OCI-LY3 (cell line): Measurements from ENCODE around the gene PIERCE2.
"Not testable (repeated sequence)": the region's sequence is repeated elsewhere in the genome, so short reads cannot be mapped to it uniquely, and the experiment has no call there.

Experiments used
- CTCF ChIP-seq: fragments of 200-600, 300-600 bp; sonication (generic); IDR thresholded peaks from 2 replicates; pipeline ENCODE4 v1.5.1; 2014; ENCODE audit warnings: antibody characterized with exemption, low read length, low read depth
- EZH2phosphoT487 ChIP-seq: fragments of 200-600 bp; shearing (Covaris generic); IDR thresholded peaks from 2 replicates; pipeline ENCODE4 v1.6.1; 2018; ENCODE audit warnings: antibody characterized with exemption, mixed run types, low read depth

DNA sequence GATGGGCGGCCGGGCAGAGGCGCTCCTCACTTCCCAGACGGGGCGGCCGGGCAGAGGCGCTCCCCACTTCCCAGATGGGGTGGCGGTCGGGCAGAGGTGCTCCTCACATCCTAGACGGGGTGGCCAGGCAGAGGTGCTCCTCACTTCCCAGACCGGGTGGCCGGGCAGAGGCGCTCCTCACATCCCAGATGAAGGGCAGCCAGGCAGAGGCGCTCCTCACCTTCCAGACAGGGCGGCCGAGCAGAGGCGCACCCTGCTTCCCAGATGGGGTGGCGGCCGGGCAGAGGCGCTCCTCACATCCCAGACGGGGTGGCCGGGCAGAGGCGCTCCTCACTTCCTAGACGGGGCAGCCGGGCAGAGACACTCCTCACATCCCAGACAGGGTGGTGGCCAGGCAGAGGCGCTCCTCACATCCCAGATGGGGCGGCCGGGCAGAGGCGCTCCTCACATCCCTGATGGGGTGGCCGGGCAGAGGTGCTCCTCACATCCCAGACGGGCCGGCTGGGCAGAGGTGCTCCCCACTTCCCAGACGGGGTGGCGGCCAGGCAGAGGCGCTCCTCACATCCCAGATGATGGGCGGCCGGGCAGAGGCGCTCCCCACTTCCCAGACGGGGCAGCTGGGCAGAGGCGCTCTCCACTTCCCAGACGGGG is 38.2 kb downstream of the PIERCE2 start:
- not testable (repeated sequence) for TF ChIP-seq CTCF, EZH2phosphoT487
